ENCODE data around the gene ELMO2.

The ELMO2 gene

GRCh38 chr20:46400253-46400652 is 6.2 kb downstream of the ELMO2 start:
- no peak for TF ChIP-seq RAD21 (IDR thresholded peaks at IDR 0.05; ENCODE audit: low read depth)
- no peak for TF ChIP-seq FOXM1 (IDR thresholded peaks at IDR 0.05; ENCODE audit: borderline replicate concordance, low read depth)
- TF ChIP-seq USF1 (IDR thresholded peaks at IDR 0.05): no peak
- no peak for TF ChIP-seq ZBTB7A (IDR thresholded peaks at IDR 0.05; ENCODE audit: low read depth)
- no peak for TF ChIP-seq NFIC (IDR thresholded peaks at IDR 0.05)
- no peak for TF ChIP-seq YY1 (IDR thresholded peaks at IDR 0.05; ENCODE audit: low read depth)
- no peak for TF ChIP-seq EP300 (IDR thresholded peaks at IDR 0.05; ENCODE audit: borderline replicate concordance)

- no peak for TF ChIP-seq CEBPB (IDR thresholded peaks at IDR 0.05)
- no peak for TF ChIP-seq REST (IDR thresholded peaks at IDR 0.05; ENCODE audit: low read depth)
- TF ChIP-seq TEAD4 (IDR thresholded peaks at IDR 0.05): no peak
- no peak for TF ChIP-seq EP300 (IDR thresholded peaks at IDR 0.05; ENCODE audit: borderline replicate concordance)
- no peak for TF ChIP-seq MAX (IDR thresholded peaks at IDR 0.05)
These were observed 7.0 kb downstream of the ELMO2 start for GRCh38 chr20:46399401-46399800.

GRCh38 chr20:46398963-46399362 is 7.5 kb downstream of the ELMO2 start:
- TF ChIP-seq TEAD4 (IDR thresholded peaks at IDR 0.05) (no peak), USF1 (IDR thresholded peaks at IDR 0.05) (no peak), YY1 (IDR thresholded peaks at IDR 0.05; ENCODE audit: low read depth) (no peak), EGR1 (IDR thresholded peaks at IDR 0.05) (no peak), RAD21 (IDR thresholded peaks at IDR 0.05; ENCODE audit: low read depth) (no peak), MAX (IDR thresholded peaks at IDR 0.05) (no peak)

GRCh38 chr20:46396052-46396740 is 10.2 kb downstream of the ELMO2 start:
- TF ChIP-seq YY1 (IDR thresholded peaks at IDR 0.05; ENCODE audit: low read depth) (no peak), REST (IDR thresholded peaks at IDR 0.05; ENCODE audit: low read depth) (no peak), EGR1 (IDR thresholded peaks at IDR 0.05) (no peak), EP300 (IDR thresholded peaks at IDR 0.05; ENCODE audit: borderline replicate concordance) (no peak), FOXM1 (IDR thresholded peaks at IDR 0.05; ENCODE audit: borderline replicate concordance, low read depth) (no peak), MAX (IDR thresholded peaks at IDR 0.05) (no peak), CREB1 (IDR thresholded peaks at IDR 0.05; ENCODE audit: low read depth) (no peak), TAF1 (IDR thresholded peaks at IDR 0.05; ENCODE audit: low read depth) (no peak), ZBTB7A (IDR thresholded peaks at IDR 0.05; ENCODE audit: low read depth) (no peak)

GRCh38 chr20:46394872-46395760 is 11.3 kb downstream of the ELMO2 start:
- TF ChIP-seq CEBPB (IDR thresholded peaks at IDR 0.05) (no peak), ZBTB7A (IDR thresholded peaks at IDR 0.05; ENCODE audit: low read depth) (no peak), CREB1 (IDR thresholded peaks at IDR 0.05; ENCODE audit: low read depth) (no peak), TEAD4 (IDR thresholded peaks at IDR 0.05) (no peak), RAD21 (IDR thresholded peaks at IDR 0.05; ENCODE audit: low read depth) (no peak), TAF1 (IDR thresholded peaks at IDR 0.05; ENCODE audit: low read depth) (no peak), EGR1 (IDR thresholded peaks at IDR 0.05) (no peak), YY1 (IDR thresholded peaks at IDR 0.05; ENCODE audit: low read depth) (no peak), REST (IDR thresholded peaks at IDR 0.05; ENCODE audit: low read depth) (no peak), EP300 (IDR thresholded peaks at IDR 0.05; ENCODE audit: borderline replicate concordance) (no peak), TCF12 (IDR thresholded peaks at IDR 0.05; ENCODE audit: low read depth) (no peak), USF1 (IDR thresholded peaks at IDR 0.05) (no peak), MAX (IDR thresholded peaks at IDR 0.05) (no peak), NFIC (IDR thresholded peaks at IDR 0.05) (no peak)

Measured in Ishikawa (cell line).